PC-9 (cell line): ENCODE data around the gene ACSF2.

Experiments used
- EZH2 ChIP-seq: fragments of 200-600 bp; sonication (generic); IDR thresholded peaks from 2 replicates; pipeline ENCODE4 v1.8.0; 2017; ENCODE audit warnings: antibody characterized with exemption, low read depth
- TF ChIP-seq, protein P1 (sequence below): fragments of 200-600 bp; sonication (generic); conservative IDR thresholded peaks from 2 replicates; pipeline ENCODE4 v1.6.1; 2017; ENCODE audit warnings: mixed run types, antibody characterized with exemption, mild to moderate bottlenecking, moderate library complexity

- TF ChIP-seq, protein P1, sequence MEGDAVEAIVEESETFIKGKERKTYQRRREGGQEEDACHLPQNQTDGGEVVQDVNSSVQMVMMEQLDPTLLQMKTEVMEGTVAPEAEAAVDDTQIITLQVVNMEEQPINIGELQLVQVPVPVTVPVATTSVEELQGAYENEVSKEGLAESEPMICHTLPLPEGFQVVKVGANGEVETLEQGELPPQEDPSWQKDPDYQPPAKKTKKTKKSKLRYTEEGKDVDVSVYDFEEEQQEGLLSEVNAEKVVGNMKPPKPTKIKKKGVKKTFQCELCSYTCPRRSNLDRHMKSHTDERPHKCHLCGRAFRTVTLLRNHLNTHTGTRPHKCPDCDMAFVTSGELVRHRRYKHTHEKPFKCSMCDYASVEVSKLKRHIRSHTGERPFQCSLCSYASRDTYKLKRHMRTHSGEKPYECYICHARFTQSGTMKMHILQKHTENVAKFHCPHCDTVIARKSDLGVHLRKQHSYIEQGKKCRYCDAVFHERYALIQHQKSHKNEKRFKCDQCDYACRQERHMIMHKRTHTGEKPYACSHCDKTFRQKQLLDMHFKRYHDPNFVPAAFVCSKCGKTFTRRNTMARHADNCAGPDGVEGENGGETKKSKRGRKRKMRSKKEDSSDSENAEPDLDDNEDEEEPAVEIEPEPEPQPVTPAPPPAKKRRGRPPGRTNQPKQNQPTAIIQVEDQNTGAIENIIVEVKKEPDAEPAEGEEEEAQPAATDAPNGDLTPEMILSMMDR = no peak
- no peak for TF ChIP-seq EZH2
These were observed 85.0 kb downstream of the ACSF2 start for GRCh38 chr17:50511058-50511457.
